ENCODE results near the gene HHIPL1. TPM values are rescaled to one million over a fixed set of nuclear protein-coding genes. Genes with fewer than 3 reads are reported as not detected.

HHIPL1 gene
- polyA plus RNA-seq, 2 of the 4 experiments (the other 2 are of a cell fraction): 0.19 to 0.23 TPM

- FAIRE-seq (no peak), ATAC-seq (no peak), DNase-seq (ENCODE audit: low read depth in 1 of 2, low spot score in 1 of 2) (no peak)
- TF ChIP-seq MAFK (IDR thresholded peaks at IDR 0.05; ENCODE audit: partially characterized antibody): peak; percentile 3
- TF ChIP-seq, protein P1, sequence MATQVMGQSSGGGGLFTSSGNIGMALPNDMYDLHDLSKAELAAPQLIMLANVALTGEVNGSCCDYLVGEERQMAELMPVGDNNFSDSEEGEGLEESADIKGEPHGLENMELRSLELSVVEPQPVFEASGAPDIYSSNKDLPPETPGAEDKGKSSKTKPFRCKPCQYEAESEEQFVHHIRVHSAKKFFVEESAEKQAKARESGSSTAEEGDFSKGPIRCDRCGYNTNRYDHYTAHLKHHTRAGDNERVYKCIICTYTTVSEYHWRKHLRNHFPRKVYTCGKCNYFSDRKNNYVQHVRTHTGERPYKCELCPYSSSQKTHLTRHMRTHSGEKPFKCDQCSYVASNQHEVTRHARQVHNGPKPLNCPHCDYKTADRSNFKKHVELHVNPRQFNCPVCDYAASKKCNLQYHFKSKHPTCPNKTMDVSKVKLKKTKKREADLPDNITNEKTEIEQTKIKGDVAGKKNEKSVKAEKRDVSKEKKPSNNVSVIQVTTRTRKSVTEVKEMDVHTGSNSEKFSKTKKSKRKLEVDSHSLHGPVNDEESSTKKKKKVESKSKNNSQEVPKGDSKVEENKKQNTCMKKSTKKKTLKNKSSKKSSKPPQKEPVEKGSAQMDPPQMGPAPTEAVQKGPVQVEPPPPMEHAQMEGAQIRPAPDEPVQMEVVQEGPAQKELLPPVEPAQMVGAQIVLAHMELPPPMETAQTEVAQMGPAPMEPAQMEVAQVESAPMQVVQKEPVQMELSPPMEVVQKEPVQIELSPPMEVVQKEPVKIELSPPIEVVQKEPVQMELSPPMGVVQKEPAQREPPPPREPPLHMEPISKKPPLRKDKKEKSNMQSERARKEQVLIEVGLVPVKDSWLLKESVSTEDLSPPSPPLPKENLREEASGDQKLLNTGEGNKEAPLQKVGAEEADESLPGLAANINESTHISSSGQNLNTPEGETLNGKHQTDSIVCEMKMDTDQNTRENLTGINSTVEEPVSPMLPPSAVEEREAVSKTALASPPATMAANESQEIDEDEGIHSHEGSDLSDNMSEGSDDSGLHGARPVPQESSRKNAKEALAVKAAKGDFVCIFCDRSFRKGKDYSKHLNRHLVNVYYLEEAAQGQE (IDR thresholded peaks at IDR 0.05): no peak
- 62% methylated on average over 8 of the region's 8 CpGs for whole genome bisulfite sequencing (ENCODE audit: missing lambda C conversion rate)
- ChIA-PET CTCF (interaction anchor here (0.5 to 11.6 kb wide), 12 partner anchors 9 to 84 kb away, joined by 3 to 96 read pairs (median 5); no protein-coding TSS in a partner anchor), POLR2A (no interaction called here)
- Histone ChIP-seq H3K4me3 (peak overlapping the region; percentile 81), H3K4me2 (peak overlapping the region; percentile 95), H3K4me1 (peaks cover 73% of the 10 kb centered on the region), H3K9me3 (no peaks in the 10 kb centered on the region), H3K27ac (peak overlapping the region; percentile 57 to 99; a peak in 5 of 6 replicates)
Observed at GRCh38 chr14:99601361-99601831, 43.5 kb upstream of the HHIPL1 start.

- no peaks in the 10 kb centered on the region for H3K9me3 ChIP-seq
- peak in 1 of 2 experiments; percentile 47 for DNase-seq (ENCODE audit: low read depth in 1 of 2, low spot score in 1 of 2)
- POLR2A ChIA-PET: interaction anchor here (1.0 kb wide), 1 partner anchor 121 kb away, joined by 4 read pairs; the partner anchor contains the start of gene SETD3
Observed at GRCh38 chr14:99602054-99602787, 42.7 kb upstream of the HHIPL1 start.

GRCh38 chr14:99602788-99603415 is 42.0 kb upstream of the HHIPL1 start:
- no peak for ATAC-seq
- peak overlapping the region; percentile 81 for H3K4me3 ChIP-seq
- H3K9me3 ChIP-seq: no peaks in the 10 kb centered on the region
- peak overlapping the region; percentile 57 to 99; a peak in 5 of 6 replicates for H3K27ac ChIP-seq
- ChIA-PET POLR2A (interaction anchor here (0.8 to 3.7 kb wide), 5 partner anchors 23 to 122 kb away, joined by 3 to 25 read pairs (median 4); partner anchors contain the start of genes CCNK and SETD3), CTCF (interaction anchor here (0.7 to 11.6 kb wide), 16 partner anchors 10 to 280 kb away, joined by 3 to 96 read pairs (median 5); no protein-coding TSS in a partner anchor)
- 91% methylated on average over 18 of the region's 53 CpGs for WGBS (ENCODE audit: missing lambda C conversion rate)
- H3K4me1 ChIP-seq: peaks cover 58% of the 10 kb centered on the region
- FAIRE-seq: no peak
- no peak for DNase-seq (ENCODE audit: low read depth in 1 of 2, low spot score in 1 of 2)
- peak overlapping the region; percentile 95 for H3K4me2 ChIP-seq
- TF ChIP-seq PBX3 (IDR thresholded peaks at IDR 0.05): no peak
- TF ChIP-seq ZFP36 (IDR thresholded peaks at IDR 0.05; ENCODE audit: borderline replicate concordance, partially characterized antibody): no peak
- no peak for TF ChIP-seq FOXS1 (CRISPR knock-in tag; IDR thresholded peaks at IDR 0.05)
- no peak for TF ChIP-seq ZC3H11A (IDR thresholded peaks at IDR 0.05)
- TF ChIP-seq HOXB5 (CRISPR knock-in tag; IDR thresholded peaks at IDR 0.05): no peak
- TF ChIP-seq SREBF2 (IDR thresholded peaks at IDR 0.05): no peak
- TF ChIP-seq HOXB13 (CRISPR knock-in tag; IDR thresholded peaks at IDR 0.05; ENCODE audit: low read depth): no peak
- TF ChIP-seq EP300 (IDR thresholded peaks at IDR 0.05): no peak
- no peak for TF ChIP-seq PHF8 (IDR thresholded peaks at IDR 0.05; ENCODE audit: borderline replicate concordance, low read depth)
- no peak for TF ChIP-seq CBX2 (IDR thresholded peaks at IDR 0.05; ENCODE audit: borderline replicate concordance, low read depth)
- no peak for TF ChIP-seq GATA3 (IDR thresholded peaks at IDR 0.05; ENCODE audit: borderline replicate concordance)
- TF ChIP-seq CEBPB (IDR thresholded peaks at IDR 0.05): no peak

More at GRCh38 chr14:99602054-99602787, 42.7 kb upstream of the HHIPL1 start:
- WGBS (ENCODE audit: missing lambda C conversion rate): 22% methylated on average over 18 of the region's 18 CpGs
- no peak for TF ChIP-seq HEYL (CRISPR knock-in tag; IDR thresholded peaks at IDR 0.05)
- TF ChIP-seq JUN (IDR thresholded peaks at IDR 0.05): no peak
- TF ChIP-seq RAD21 (conservative IDR thresholded peaks at IDR 0.05 in 1 of 2, IDR thresholded peaks at IDR 0.05 in 1 of 2): peak; percentile 16 to 20; a peak in 1 of 5 replicates
- TF ChIP-seq FOSL2 (IDR thresholded peaks at IDR 0.05): no peak
- no peak for TF ChIP-seq FOSL2 (CRISPR knock-in tag; IDR thresholded peaks at IDR 0.05)
- TF ChIP-seq ZSCAN20 (CRISPR knock-in tag; IDR thresholded peaks at IDR 0.05): no peak
- TF ChIP-seq MAFK (IDR thresholded peaks at IDR 0.05; ENCODE audit: partially characterized antibody): no peak
- TF ChIP-seq CHD2 (IDR thresholded peaks at IDR 0.05; ENCODE audit: low read length, partially characterized antibody): no peak
- TF ChIP-seq, protein P2, sequence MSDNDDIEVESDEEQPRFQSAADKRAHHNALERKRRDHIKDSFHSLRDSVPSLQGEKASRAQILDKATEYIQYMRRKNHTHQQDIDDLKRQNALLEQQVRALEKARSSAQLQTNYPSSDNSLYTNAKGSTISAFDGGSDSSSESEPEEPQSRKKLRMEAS (IDR thresholded peaks at IDR 0.05): peak; percentile 34; the same call in 1 of the 2 replicates
- no peak for TF ChIP-seq ZC3H11A (IDR thresholded peaks at IDR 0.05)
- TF ChIP-seq CHD4 (IDR thresholded peaks at IDR 0.05; ENCODE audit: borderline replicate concordance): peak; percentile 60; the same call in 1 of the 2 replicates
- TF ChIP-seq BCL3 (IDR thresholded peaks at IDR 0.05): no peak
- TF ChIP-seq, protein P3, sequence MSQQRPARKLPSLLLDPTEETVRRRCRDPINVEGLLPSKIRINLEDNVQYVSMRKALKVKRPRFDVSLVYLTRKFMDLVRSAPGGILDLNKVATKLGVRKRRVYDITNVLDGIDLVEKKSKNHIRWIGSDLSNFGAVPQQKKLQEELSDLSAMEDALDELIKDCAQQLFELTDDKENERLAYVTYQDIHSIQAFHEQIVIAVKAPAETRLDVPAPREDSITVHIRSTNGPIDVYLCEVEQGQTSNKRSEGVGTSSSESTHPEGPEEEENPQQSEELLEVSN (IDR thresholded peaks at IDR 0.05; ENCODE audit: borderline replicate concordance, low read depth): no peak
- no peak for TF ChIP-seq JUNB (IDR thresholded peaks at IDR 0.05)
- H3K4me2 ChIP-seq: peak overlapping the region; percentile 95
- peaks cover 65% of the 10 kb centered on the region for H3K4me1 ChIP-seq
- FAIRE-seq: no peak
- ATAC-seq: no peak
- H3K4me3 ChIP-seq: peak overlapping the region; percentile 81
- CTCF ChIA-PET: interaction anchor here (0.6 to 11.6 kb wide), 16 partner anchors 8 to 280 kb away, joined by 3 to 96 read pairs (median 4); no protein-coding TSS in a partner anchor
- peak overlapping the region; percentile 57 to 99 for H3K27ac ChIP-seq
